Karpas-422 (cell line): ENCODE results near the gene UACA. TPM values are rescaled to one million over a fixed set of nuclear protein-coding genes. Genes with fewer than 3 reads are reported as not detected.

Experiments used
- DNase-seq: peaks from one replicate; pipeline ENCODE4 v3.0.0-alpha.2; 2015
- H2AFZ ChIP-seq: fragments of 200-600 bp; sonication (generic); 2 replicates; pipeline ENCODE4 v1.6.1; 2014; ENCODE audit warnings: antibody characterized with exemption, low read length, mixed read lengths
- H3K27ac ChIP-seq: fragments of 200-600 bp; sonication (generic); 2 replicates; pipeline ENCODE4 v1.5.1; 2014; ENCODE audit warnings: mild to moderate bottlenecking, low read length, moderate library complexity
- H3K27me3 ChIP-seq: fragments of 200-600 bp; sonication (generic); 2 replicates; pipeline ENCODE4 v1.6.1; 2014; ENCODE audit warnings: low read length, mixed read lengths
- H3K36me3 ChIP-seq: fragments of 200-600 bp; sonication (generic); 2 replicates; pipeline ENCODE4 v1.6.1; 2014; ENCODE audit warnings: low read length, mixed read lengths; ENCODE audit not compliant: insufficient read depth
- H3K4me1 ChIP-seq: fragments of 200-600 bp; sonication (generic); 2 replicates; pipeline ENCODE4 v1.6.1; 2014; ENCODE audit warnings: mild to moderate bottlenecking, low read length, mixed read lengths
- H3K4me2 ChIP-seq: fragments of 200-600 bp; sonication (generic); 2 replicates; pipeline ENCODE4 v1.6.1; 2014; ENCODE audit warnings: low read length, low read depth, mild to moderate bottlenecking; ENCODE audit not compliant: poor library complexity, severe bottlenecking
- H3K4me3 ChIP-seq: fragments of 200-600 bp; sonication (generic); 2 replicates; pipeline ENCODE4 v1.5.1; 2014; ENCODE audit warnings: mild to moderate bottlenecking, antibody characterized with exemption, low read length, mixed read lengths
- H3K79me2 ChIP-seq: fragments of 200-600 bp; sonication (generic); 2 replicates; pipeline ENCODE4 v1.6.1; 2014; ENCODE audit warnings: mild to moderate bottlenecking, low read length, mixed read lengths
- H3K9ac ChIP-seq: fragments of 200-600 bp; sonication (generic); 2 replicates; pipeline ENCODE4 v1.6.0; 2014; ENCODE audit warnings: low read length
- H3K9me2 ChIP-seq: fragments of 200-600 bp; sonication (generic), shearing (Covaris generic); replicated peaks from 2 replicates; pipeline ENCODE4 v1.6.0; 2014; ENCODE audit warnings: mild to moderate bottlenecking, low read length, moderate library complexity; ENCODE audit not compliant: insufficient read depth
- H3K9me3 ChIP-seq: fragments of 300-700, 200-600 bp; sonication (generic); 2 replicates; pipeline ENCODE4 v1.6.1; 2014; ENCODE audit warnings: low read length, mixed read lengths
- H4K20me1 ChIP-seq: fragments of 200-600 bp; sonication (generic); 2 replicates; pipeline ENCODE4 v1.6.1; 2014; ENCODE audit warnings: mild to moderate bottlenecking, antibody characterized with exemption, low read length, low read depth; ENCODE audit not compliant: insufficient read depth
- total RNA-seq: library from RNA; depleted of rRNA; stranded (reverse); fragments of >200 nt; shearing (Covaris generic); gene quantifications from 2 replicates; pipeline ENCODE4 v1.2.3, GENCODE V29; 2014; ENCODE audit warnings: low replicate concordance

Gene UACA
- total RNA-seq, 1 experiment from 2014 or later: not detected

DNA sequence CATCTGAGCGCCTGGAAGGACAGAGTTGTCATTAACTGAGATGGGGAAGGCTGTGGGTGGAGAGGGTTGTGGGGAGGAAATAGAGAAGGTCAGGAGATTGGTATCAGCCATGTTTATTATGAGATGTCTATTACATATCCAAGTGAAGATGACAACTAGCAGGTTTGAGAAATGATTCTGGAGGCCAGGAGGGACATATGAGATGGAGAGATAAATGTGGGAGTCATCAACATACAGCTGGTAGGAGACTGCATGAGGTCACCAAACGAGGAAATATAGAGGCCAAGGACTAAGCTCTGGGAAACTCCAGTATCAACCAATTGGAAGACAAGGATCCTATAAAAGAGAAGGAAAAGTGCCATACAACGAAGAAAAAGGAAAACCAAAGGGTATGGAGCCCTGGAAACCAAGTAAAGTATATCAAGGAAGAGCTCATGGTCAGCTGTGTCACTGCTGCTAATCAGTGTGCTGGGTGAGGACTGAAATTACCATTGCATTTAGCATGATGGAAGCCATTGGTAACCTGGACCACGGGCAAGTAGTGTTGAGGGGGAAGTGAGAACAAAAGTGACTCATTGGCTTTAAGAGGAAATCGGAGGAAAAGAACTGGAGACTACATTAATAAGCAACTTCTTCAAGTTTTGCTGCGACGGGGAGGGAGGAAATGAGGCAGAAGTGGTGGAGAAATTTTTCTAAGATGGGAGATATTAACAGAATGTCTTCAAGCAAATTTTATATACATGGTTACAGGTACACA, 14.0 kb upstream of the UACA start:
- Histone ChIP-seq H3K4me1 (no peaks in the 10 kb centered on the region), H3K36me3 (no peaks in the 10 kb centered on the region), H3K9me3 (no peaks in the 10 kb centered on the region), H4K20me1 (no peaks in the 10 kb centered on the region), H3K9me2 (no peaks in the 10 kb centered on the region), H3K9ac (no peak overlapping the region), H3K4me3 (no peak overlapping the region), H3K79me2 (no peaks in the 10 kb centered on the region), H3K27ac (no peak overlapping the region), H2AFZ (no peak overlapping the region), H3K27me3 (no peaks in the 10 kb centered on the region), H3K4me2 (no peak overlapping the region)
- DNase-seq: no peak

DNA sequence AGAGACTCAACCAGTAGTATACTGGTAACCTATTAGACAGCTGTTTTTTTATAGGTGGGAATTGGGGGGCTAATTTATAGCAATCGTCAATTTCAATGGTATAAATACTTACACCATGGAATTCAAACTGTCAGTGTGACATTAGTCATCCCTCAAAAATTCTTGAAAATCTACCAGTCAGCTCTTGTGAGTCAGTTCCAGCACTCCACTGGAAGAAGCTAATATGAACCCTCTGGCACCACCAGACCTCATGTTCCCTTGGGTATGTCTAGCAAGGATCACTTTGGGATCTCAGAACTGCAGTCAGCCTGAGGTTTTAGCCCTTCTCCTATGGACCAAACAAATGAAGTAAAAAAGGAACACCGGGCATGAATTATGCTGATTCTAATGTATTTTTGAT, 11.8 kb upstream of the UACA start:
- Histone ChIP-seq H3K9me3 (no peaks in the 10 kb centered on the region), H3K4me2 (no peak overlapping the region), H3K79me2 (no peaks in the 10 kb centered on the region), H3K36me3 (no peaks in the 10 kb centered on the region), H3K27me3 (no peaks in the 10 kb centered on the region), H3K27ac (no peak overlapping the region), H3K4me1 (no peaks in the 10 kb centered on the region), H3K9ac (no peak overlapping the region), H2AFZ (no peak overlapping the region), H3K4me3 (no peak overlapping the region), H3K9me2 (no peaks in the 10 kb centered on the region), H4K20me1 (no peaks in the 10 kb centered on the region)
- DNase-seq: no peak

DNA sequence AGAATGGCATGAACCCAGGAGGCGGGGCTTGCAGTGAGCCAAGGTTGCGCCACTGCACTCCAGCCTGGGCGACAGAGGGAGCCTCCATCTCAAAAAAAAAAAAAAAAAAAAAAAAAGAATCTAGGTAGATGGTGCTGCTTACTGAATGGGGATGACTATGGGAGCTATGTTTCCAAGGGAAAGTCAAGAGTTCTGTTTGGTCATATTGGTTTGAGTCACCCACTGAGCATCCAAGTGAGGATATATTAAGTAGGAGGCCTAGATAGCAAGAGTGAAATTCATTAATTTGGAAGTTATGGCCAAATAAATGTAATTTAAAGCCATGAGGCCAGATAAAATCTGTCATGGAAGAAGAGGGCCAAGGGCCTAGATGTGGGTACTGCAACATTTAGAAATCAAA, 9.0 kb upstream of the UACA start:
- Histone ChIP-seq H3K27ac (no peak overlapping the region), H3K4me3 (no peak overlapping the region), H2AFZ (no peak overlapping the region), H3K27me3 (no peaks in the 10 kb centered on the region), H3K9me3 (no peaks in the 10 kb centered on the region), H3K9ac (no peak overlapping the region), H3K79me2 (no peaks in the 10 kb centered on the region), H3K9me2 (no peaks in the 10 kb centered on the region), H3K4me2 (no peak overlapping the region), H3K4me1 (no peaks in the 10 kb centered on the region), H3K36me3 (no peaks in the 10 kb centered on the region), H4K20me1 (no peaks in the 10 kb centered on the region)
- DNase-seq: no peak

DNA sequence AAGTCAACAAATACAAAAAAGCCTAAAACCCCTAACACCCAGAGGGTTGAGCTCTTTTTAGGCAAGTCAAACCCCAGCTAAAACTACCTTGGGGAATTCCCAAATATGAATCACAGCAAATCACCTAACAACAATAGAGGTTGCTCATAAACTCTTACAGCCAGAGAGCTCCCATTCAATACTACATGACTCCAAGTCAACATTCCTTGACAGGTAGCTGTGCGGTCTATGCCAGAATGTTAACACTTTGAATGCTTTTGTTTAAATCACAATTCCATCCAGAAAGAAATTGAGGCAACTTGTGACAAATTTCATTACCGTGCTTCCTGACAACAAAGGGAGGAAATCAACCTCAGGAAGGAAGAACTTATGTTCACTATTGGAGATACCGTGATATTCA, 7.5 kb upstream of the UACA start:
- Histone ChIP-seq H3K9ac (no peak overlapping the region), H3K27me3 (no peaks in the 10 kb centered on the region), H3K9me2 (no peaks in the 10 kb centered on the region), H4K20me1 (no peaks in the 10 kb centered on the region), H3K36me3 (no peaks in the 10 kb centered on the region), H2AFZ (no peak overlapping the region), H3K79me2 (no peaks in the 10 kb centered on the region), H3K27ac (no peak overlapping the region), H3K4me2 (no peak overlapping the region), H3K9me3 (no peaks in the 10 kb centered on the region), H3K4me1 (no peaks in the 10 kb centered on the region), H3K4me3 (no peak overlapping the region)
- no peak for DNase-seq

DNA sequence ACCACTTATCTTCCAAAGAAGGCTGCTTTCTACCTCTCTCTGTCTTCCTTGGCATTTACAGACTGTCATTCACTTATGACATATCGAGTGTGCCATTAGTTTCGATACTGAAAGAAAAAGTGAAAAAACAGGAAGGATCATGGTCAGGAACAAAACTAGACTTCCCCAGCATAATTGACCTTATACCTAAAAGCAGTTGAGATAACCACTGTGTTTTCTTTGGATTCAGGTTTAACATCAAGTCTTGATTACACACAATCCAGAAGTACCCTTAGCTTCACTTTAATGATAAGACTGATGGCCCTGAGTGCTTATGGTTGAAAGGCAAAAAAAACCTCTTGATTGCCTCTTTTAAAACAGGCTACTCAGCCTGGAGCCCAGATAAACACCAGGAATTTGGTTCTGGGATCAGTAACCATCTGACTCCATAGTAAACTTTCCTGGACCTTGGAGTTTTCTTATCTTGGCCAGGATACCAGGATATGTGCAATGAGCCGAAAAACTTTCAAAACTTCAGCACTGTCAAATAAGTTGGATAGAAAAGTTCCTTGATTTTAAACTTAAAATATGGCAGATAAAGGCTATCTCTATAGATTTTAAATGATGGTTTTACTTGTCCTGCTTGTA, 5.0 kb upstream of the UACA start:
- no peaks in the 10 kb centered on the region for H3K9me3 ChIP-seq
- no peak overlapping the region for H3K27ac ChIP-seq
- no peaks in the 10 kb centered on the region for H3K9me2 ChIP-seq
- no peaks in the 10 kb centered on the region for H4K20me1 ChIP-seq
- H2AFZ ChIP-seq: no peak overlapping the region; the same call in 1 of the 2 replicates
- H3K36me3 ChIP-seq: no peaks in the 10 kb centered on the region
- DNase-seq: no peak
- H3K4me2 ChIP-seq: peak overlapping the region; percentile 1
- H3K4me3 ChIP-seq: no peak overlapping the region; the same call in 1 of the 2 replicates
- no peak overlapping the region for H3K9ac ChIP-seq
- H3K27me3 ChIP-seq: no peaks in the 10 kb centered on the region
- H3K4me1 ChIP-seq: no peaks in the 10 kb centered on the region
- H3K79me2 ChIP-seq: no peaks in the 10 kb centered on the region

DNA sequence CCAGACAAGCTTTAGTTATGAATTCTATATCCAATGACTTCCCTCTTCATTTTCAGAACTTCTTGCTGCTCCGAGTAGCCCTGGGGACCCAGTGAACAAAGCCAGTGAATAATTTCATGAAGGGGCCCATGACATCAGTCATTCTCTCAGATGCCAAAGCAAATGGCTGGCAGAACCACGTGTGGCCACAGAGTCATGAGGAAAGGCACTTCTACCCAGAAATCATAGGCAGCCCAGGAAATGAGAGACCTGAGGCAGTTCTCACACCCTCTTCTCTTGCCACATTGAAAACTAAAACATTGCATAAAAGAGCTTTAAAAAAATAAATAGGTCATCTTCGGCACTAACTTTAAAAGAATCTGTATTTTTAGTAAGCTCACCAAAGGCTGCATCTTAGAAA, 4.3 kb upstream of the UACA start:
- Histone ChIP-seq H3K4me3 (no peak overlapping the region), H3K4me2 (no peak overlapping the region), H3K27me3 (no peaks in the 10 kb centered on the region), H3K9me3 (no peaks in the 10 kb centered on the region), H3K9me2 (no peaks in the 10 kb centered on the region), H3K4me1 (no peaks in the 10 kb centered on the region), H3K9ac (no peak overlapping the region), H3K79me2 (no peaks in the 10 kb centered on the region), H4K20me1 (no peaks in the 10 kb centered on the region), H3K36me3 (no peaks in the 10 kb centered on the region), H3K27ac (no peak overlapping the region), H2AFZ (no peak overlapping the region)
- no peak for DNase-seq

DNA sequence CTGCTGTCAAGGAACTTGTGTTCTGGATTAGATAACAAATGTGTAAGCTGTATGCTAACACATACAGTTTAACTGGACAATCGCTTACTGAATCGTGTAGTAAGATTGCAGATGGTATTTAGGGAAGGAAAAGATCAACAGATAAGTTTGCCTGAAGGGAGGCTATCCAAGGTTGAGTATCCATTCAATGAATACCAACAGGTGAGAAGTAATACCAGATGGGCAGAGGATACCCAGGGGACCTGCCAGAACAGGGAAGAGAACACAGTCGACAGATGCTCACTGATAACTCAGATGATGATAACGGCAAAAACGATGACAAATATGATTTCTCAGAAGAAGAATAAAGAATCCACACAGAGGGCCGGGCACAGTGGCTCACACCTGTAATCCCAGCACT, 3.2 kb upstream of the UACA start:
- no peak overlapping the region for H2AFZ ChIP-seq
- no peaks in the 10 kb centered on the region for H3K27me3 ChIP-seq
- H3K9ac ChIP-seq: no peak overlapping the region
- no peaks in the 10 kb centered on the region for H4K20me1 ChIP-seq
- no peak overlapping the region for H3K27ac ChIP-seq
- DNase-seq: no peak
- H3K9me2 ChIP-seq: no peaks in the 10 kb centered on the region
- no peak overlapping the region for H3K4me3 ChIP-seq
- no peaks in the 10 kb centered on the region for H3K36me3 ChIP-seq
- H3K9me3 ChIP-seq: no peaks in the 10 kb centered on the region
- no peaks in the 10 kb centered on the region for H3K4me1 ChIP-seq
- H3K4me2 ChIP-seq: no peak overlapping the region
- H3K79me2 ChIP-seq: no peaks in the 10 kb centered on the region

DNA sequence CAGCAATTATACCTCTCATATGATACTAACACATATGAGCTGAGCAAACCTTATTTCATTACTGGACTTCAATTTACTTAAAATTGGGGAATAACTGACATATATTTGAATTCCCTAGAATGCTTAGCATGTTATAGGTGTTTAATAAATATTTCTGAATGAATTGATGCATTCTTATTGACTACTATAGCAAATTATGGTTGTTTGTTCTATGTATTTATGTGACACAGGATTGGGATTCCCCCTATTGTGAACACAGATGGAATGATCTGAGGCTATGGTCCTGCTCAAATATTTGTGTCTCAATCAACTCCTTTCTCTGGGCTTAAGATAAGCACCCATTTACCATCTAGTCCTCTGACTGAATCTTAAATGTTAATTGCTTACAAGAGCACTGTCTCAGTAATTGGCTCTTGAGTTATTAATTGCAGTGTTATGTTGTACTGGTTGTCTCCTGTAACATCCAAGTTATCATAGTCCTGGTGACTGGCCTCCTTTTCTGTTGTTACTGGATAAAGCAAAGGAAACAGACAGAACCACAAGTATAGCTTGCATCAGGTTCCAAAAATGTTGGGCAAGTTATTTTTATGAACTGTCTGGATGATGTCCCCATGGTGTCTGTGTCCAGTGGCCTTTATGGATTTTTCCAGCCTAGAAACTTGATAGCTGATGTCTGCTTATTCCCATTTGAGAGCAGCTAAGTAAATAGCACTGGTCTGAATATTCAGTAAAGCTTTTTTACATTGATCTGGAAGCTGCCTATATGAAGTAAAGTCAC, 2.3 kb upstream of the UACA start:
- H3K4me2 ChIP-seq: no peak overlapping the region
- H4K20me1 ChIP-seq: no peaks in the 10 kb centered on the region
- no peaks in the 10 kb centered on the region for H3K9me3 ChIP-seq
- H3K27ac ChIP-seq: no peak overlapping the region
- no peaks in the 10 kb centered on the region for H3K79me2 ChIP-seq
- no peaks in the 10 kb centered on the region for H3K36me3 ChIP-seq
- no peaks in the 10 kb centered on the region for H3K4me1 ChIP-seq
- no peak overlapping the region for H3K4me3 ChIP-seq
- no peak overlapping the region for H2AFZ ChIP-seq
- DNase-seq: no peak
- no peaks in the 10 kb centered on the region for H3K9me2 ChIP-seq
- no peak overlapping the region for H3K9ac ChIP-seq
- H3K27me3 ChIP-seq: no peaks in the 10 kb centered on the region
